GM18526 (cell line): ENCODE results near the gene ZHX3.

ENCODE experiments used
- POLR2A ChIP-seq: IDR thresholded peaks from 3 replicates; pipeline ENCODE4 v1.6.1; 2011; ENCODE audit not compliant: insufficient read length; ENCODE audit errors: extremely low read depth

ZHX3 gene

DNA sequence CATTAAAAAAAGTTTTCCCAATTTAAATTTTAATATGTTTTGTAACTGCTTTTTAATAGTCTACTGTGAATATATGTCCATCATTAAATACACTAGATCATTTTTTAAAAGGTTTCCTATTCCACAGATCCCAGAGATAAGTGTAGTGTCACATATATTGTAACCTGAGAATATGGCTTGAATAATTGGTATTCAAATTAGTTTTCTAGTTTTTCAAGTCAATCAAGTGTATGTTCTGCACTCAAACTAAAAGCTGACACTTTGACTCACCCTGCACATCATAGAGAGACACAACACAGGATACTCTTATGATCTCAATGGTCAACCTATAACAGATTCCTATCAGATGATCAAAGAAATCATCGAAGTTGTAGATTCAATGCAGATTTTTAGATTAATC is 49.1 kb downstream of the ZHX3 start:
- no peak for TF ChIP-seq POLR2A

DNA sequence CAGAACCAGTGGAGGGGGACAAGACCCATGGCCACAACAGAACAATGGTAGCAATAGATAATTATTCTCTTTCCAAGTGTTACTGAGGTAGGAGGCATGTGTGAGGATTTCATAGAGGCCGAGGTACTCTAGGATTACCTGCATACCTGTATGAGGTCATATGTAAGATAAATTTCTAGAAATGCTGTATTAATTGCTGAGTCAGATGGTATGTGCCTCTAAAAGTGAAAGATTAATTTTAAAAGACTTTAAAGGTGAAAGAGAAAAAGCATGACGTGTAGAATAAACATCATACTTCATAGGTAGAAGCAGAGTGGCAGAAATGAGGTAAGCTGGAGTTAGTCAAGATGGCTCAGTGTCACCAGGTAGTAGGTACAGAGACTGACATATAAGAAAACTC is 51.6 kb downstream of the ZHX3 start:
- TF ChIP-seq POLR2A, result no peak

DNA sequence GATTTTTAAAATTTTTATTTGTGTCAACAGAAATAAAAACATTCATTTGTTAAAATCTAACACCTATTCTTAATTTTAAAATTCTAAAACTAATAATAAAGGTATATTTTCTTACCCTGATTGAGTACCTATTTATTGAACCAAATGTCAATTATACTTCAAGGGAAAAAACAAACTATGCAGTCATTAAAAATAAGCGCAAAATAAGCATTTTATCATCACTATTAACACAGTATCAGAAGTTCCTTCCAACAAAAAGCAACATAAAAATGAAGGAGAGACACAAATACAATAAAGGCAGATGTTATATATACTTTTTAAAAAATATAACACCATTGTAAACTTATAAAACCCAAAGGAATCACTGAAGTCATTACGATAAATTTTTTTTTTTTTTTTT is 52.7 kb downstream of the ZHX3 start:
- TF ChIP-seq POLR2A, result no peak

DNA sequence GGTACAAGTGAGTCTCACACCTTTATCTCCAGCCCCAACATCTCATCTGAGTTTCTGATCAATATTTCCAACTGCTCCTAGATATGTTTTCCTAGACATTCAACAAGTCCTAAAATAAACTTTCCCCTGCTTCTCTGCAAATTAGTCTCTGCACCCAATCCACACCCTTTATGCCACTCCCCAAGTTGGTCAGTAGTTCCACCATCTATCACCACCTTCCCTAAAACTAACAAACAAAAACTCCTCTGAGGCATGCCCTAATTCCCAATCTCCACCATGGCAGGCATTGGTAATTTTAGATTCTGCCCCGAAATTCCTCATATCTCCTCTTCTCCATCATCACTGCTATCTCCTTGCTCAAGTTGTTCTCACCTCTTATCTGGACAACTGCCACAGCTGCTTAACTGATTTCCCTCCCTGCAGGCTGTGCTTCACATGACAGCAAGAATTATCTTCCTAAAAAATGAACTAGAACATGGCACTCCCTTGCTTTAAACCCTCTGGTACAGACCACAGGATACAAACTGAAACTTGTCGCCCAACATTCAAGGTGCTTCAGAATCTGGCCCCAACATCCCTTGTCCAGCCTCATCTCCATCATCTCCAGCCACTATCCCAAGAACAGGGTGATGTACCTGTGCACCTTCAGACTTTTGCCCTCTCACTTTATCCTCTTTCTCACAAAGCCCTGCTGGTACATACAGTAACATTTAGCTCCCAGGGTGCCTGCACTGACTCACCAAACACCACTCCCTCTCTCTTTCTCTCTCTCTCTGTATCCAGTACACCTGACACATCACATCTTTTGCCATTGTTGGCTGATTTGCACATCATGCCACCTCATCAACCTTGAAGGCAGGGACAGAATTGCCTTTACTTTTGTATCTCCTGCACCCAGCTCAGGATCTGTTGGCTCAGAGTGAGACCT is 55.5 kb downstream of the ZHX3 start:
- TF ChIP-seq POLR2A, result no peak

DNA sequence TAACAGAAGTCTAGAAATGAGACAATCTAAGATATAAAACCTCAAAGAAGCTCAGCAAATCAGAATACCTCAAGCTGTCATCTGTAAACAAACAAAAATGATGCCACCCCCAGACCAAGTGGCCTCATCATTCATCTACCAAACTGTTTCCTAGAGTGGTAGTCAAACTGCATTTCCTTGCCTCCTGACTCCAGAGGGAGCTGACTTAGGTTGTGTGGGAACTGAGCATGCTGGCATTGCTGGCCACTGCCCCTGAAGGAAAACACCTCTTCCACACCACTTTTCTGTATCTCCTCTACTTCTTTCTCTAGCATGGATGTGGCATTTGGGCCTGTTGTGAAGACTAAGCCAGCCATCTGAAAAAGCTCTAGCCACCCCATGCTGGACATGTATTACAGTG is 56.3 kb downstream of the ZHX3 start:
- TF ChIP-seq POLR2A, result no peak

DNA sequence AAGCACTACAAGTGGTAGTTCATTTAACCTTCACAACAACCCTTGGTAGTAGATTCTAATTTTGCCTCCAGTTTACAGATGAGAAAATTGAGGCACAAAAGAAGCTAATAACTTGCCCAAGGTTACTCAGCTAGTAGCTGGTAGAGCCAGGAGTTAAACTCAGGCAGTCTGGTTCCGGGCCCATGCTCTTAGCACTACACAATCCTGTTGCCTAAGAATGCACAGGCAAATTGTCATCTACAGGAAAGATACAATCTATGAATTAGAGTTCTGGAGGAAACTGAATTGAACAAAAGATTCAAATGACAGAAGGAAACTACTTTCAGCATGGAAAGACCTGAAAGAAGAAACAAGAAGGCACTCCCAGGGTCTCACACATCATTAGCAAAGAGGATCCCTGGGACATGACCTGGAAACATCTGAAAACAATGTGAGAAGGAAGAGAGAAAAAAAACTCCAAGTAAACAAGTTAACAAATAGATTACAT is 56.8 kb downstream of the ZHX3 start:
- no peak for TF ChIP-seq POLR2A

DNA sequence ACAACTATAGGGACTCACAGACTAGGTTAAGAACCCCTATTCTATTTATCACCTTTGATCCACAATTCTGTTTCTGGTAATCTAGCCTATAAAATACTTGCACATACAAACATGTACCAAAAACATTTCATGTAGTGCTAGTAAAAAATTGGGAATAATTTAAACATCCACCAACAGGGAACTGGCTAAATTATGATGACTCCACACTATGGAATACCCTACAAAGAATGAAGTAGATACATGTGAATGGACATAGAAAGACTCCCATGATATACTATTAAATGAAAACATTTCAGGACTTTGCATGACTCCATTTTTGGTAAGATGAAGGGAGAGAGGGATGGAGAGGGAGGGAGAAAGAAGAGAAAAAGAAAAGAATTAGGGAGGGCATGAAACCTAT is 58.2 kb downstream of the ZHX3 start:
- no peak for TF ChIP-seq POLR2A

DNA sequence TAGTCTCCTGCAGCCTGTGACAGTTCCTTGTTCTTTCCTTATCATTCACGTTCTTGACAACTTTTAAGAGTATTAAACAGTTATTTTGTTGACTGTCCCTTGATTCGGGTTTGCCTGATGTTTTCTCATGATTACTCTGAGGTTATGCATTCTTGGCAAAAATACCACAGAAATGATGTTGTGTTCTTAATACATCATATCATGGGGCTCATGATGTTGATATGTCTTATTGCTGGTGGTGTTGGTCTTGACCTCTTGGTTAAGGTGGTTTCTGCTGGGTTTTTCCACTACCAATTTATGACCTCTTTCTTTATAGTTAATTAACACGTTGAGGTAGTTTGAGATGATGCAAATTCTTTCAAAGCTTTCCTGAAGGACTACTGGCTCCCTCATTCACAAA is 59.1 kb downstream of the ZHX3 start:
- TF ChIP-seq POLR2A, result no peak

DNA sequence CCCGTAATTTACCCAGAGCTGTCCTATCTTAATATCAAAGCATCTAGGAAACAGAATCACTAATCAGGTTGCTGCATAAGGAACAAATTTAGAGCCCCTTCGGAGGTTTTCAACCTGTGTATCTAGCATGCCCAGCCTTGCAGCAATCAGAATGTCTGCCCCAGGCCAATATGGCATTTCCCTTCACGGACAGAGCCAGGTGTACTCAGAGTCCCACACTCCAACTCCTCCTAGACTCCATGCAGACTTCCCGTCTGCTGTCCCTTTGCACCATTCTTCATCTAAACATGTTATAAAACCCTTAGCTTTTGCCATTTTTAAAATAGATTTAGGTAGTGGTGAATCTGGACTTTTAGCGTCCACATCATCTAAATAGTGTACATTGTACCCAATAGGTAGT is 61.0 kb downstream of the ZHX3 start:
- TF ChIP-seq POLR2A, result no peak

DNA sequence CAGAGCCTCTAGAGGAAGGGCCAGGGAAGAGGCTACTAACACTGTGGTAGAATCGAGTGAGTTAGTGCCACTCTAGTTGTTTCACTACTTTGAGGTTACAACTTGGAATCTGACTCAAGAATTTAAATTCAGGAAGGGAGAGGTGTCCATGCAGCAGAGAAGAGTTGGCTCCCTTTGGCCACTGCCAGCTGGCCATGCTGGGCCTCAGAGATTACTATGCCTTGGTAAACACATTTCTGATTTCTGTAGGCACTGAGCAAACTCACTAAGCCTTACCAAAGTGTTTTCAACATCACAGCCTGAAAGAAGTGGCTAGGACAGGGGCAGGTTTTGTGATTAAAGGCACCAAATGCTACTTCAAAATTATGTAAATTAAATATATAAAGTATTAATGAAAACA is 61.9 kb downstream of the ZHX3 start:
- TF ChIP-seq POLR2A, result no peak

DNA sequence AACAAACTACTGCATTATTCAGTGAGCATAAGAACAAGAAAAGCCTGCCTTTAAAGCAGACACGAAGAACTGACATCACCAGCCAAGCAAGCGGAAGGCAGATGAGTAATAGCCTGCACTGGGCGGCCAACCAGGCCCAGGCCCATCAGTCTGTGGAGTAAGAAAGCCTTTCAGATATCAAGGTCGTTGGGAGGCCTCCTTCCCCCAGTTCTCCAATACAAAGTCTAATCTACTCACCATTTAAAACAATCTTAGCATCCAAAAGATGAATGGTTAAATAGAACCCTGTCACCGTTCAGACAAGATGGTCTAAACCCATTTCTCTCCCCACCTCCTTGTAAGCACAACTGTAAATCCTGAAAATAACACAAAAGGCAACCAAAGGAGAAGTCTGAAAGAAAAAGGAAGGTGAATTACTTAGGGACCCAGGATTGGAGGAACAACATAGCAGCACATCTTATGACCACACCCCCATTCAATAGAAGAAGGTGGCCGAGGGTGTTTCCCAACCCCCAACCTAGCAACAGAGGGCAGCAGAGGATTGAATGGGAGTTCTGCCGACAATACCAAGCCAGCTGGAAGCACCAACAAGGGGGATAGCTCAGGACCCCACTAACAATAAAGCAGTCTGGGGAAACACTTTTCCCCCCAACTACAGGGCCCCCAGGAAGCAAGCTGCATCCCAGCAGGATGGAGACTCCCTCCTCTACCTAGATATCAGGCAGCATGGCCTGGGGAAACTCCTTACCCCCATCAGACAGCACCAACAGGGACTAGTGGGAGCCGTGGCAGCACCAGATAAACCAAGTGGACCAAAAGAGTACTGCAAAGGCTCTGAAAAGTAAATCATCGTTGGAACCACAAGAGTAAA is 67.9 kb downstream of the ZHX3 start:
- TF ChIP-seq POLR2A, result no peak

DNA sequence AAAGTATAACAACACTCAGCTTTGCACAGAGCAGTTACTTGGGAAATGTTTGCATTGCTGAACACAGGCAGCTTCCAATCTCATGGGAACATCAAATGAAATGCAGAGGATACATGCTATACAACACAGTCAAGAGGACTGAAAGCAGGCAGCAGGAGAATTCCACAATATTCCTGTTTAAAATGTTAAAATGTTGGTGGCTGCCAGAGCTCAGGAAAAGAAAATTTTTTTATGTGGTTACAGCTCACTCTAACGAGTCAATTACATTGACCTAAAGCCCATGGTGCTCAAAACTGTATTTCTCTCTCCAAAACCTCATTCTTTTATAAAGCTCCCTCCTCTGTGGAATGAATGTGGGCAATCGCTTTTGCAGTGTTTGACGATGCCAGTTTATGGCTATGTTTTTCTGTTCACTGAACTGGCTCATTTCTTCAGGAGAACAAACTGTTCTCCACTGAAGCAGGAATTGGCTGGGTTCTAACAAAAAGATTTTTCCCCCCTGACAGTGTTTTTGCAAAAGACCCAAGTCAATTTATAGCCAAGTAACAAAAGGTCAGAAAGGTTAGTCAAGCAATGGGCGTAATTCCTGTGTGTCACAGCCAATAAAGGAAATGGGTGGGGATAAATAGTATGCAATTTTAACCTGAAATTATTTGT is 69.0 kb downstream of the ZHX3 start:
- TF ChIP-seq POLR2A, result no peak

DNA sequence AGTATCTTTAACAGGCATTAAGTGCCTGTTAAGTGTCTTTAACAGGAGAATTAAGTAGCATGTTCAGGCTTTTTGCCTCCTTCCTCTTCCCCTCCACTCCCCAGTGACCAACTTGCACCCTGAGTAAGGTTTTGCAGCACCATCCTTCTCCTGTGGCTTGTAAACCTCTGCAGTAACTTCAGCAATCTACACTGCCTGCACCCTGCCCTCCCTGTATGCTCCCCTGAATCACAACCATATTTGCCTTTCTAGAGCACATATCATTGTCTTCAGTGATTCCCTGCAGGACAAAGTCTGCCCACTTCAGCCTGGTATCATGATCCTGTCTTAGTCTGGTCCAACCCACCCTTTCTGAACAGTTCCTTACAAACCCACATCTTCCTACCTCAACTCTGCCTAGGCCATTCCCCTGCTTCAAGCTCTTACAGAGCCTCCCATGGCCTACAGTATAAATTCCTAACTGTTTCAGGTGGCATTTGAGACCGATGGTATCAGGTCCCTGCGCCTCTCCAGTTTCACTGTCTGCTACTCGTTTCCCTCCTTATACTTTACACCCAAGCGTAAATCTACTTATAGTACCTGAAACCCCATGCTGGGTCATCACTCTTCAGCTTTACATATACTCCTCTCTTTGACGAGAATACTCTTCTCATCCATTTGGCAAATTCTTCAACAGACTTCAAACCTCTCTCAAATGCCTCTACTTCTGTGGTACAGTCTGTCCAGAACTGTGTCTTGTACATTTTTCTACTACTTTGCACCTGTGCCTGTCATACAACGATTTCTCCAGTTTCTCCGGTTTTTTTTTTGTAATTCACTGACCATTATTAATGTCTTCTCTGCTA is 69.8 kb downstream of the ZHX3 start:
- no peak for TF ChIP-seq POLR2A

DNA sequence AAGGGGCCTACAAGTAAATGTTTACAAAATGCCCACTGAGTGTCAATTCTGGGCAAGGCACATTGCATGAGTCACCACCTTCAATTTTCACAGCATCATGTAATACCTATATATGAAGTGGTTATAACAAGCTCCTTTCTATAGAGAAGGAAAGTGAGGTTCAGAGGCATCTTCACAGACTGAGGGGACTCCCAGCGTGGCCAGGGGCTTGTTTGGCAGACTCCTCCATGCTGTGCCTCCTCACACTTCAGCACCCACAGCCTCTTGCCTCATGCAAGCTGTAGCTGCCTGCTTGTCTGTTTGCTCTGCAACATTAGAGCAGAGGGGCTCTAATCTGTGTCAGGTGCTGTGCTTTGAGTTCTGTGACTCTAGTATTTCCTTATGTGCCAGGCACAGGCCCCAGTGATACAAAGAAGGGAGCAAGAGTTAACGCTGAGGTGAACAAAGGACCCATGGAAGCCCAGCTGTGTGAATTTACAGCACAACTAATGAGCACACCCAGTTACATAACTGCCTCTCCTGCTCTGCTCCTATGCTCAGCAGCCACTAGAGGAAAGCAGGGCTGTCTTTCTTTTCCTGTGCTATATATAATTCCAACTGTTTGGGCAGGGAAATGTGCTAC is 72.3 kb downstream of the ZHX3 start:
- TF ChIP-seq POLR2A, result no peak
